Parathyroid adenoma (tissue), 2 donors: ENCODE data around the gene DPYSL4.

ENCODE experiments used
- H2AFZ ChIP-seq: fragments of 300-600 bp; sonication (generic); one replicate; pipeline ENCODE4 v1.7.0; 2017; ENCODE audit warnings: antibody characterized with exemption, mild to moderate bottlenecking
- H3K27ac ChIP-seq: fragments of 300-600 bp; sonication (generic); one replicate; pipeline ENCODE4 v1.7.0; 2017
- H3K27me3 ChIP-seq: fragments of 300-600 bp; sonication (generic); one replicate; pipeline ENCODE4 v1.7.0; 2017; ENCODE audit warnings: low read length; ENCODE audit not compliant: control insufficient read depth, insufficient read depth
- H3K36me3 ChIP-seq: fragments of 300-600 bp; sonication (generic); one replicate; pipeline ENCODE4 v1.7.0; 2017; ENCODE audit warnings: low read length; ENCODE audit not compliant: control insufficient read depth, insufficient read depth
- H3K4me1 ChIP-seq: fragments of 300-600 bp; sonication (generic); one replicate; pipeline ENCODE4 v1.7.0; 2017; ENCODE audit warnings: control low read depth
- H3K4me2 ChIP-seq: fragments of 300-600 bp; sonication (generic); one replicate; pipeline ENCODE4 v1.7.0; 2017; ENCODE audit warnings: low read length
- H3K4me3 ChIP-seq: fragments of 300-600 bp; sonication (generic); one replicate; pipeline ENCODE4 v1.7.0; 2017; ENCODE audit warnings: low read depth, low read length
- H3K79me2 ChIP-seq: fragments of 300-600 bp; sonication (generic); one replicate; pipeline ENCODE4 v1.7.0; 2017; ENCODE audit warnings: control low read depth
- H3K9ac ChIP-seq: fragments of 300-600 bp; sonication (generic); one replicate; pipeline ENCODE4 v1.7.0; 2017; ENCODE audit warnings: mild to moderate bottlenecking
- H3K9me3 ChIP-seq: fragments of 300-600 bp; sonication (generic); one replicate; pipeline ENCODE4 v1.7.0; 2017; ENCODE audit warnings: low read length; ENCODE audit not compliant: control insufficient read depth
- CTCF ChIP-seq: fragments of 300-600 bp; sonication (generic); IDR thresholded peaks from one replicate; pipeline ENCODE4 v1.7.0; 2017; ENCODE audit warnings: antibody characterized with exemption, mild to moderate bottlenecking
- donor health status: primary hyperparathyroidism.

DPYSL4 gene

GRCh38 chr10:132194726-132195125 lies 8.0 kb downstream of the DPYSL4 start:
- no peaks in the 10 kb centered on the region for H3K36me3 ChIP-seq

GRCh38 chr10:132195366-132196075 lies 8.8 kb downstream of the DPYSL4 start:
- Histone ChIP-seq H3K79me2 (no peaks in the 10 kb centered on the region), H3K27me3 (no peaks in the 10 kb centered on the region), H3K4me1 (no peaks in the 10 kb centered on the region), H3K27ac (no peak overlapping the region), H3K4me3 (no peak overlapping the region), H2AFZ (no peak overlapping the region), H3K9me3 (no peaks in the 10 kb centered on the region), H3K9ac (no peak overlapping the region), H3K36me3 (no peaks in the 10 kb centered on the region), H3K4me2 (no peak overlapping the region)
- no peak for TF ChIP-seq CTCF

More at GRCh38 chr10:132194726-132195125, 8.0 kb downstream of the DPYSL4 start:
- H2AFZ ChIP-seq, result no peak overlapping the region
- H3K79me2 ChIP-seq, result no peaks in the 10 kb centered on the region
- H3K4me3 ChIP-seq, result no peak overlapping the region
- H3K4me2 ChIP-seq, result no peak overlapping the region
- no peak overlapping the region for H3K27ac ChIP-seq
- H3K9me3 ChIP-seq, result no peaks in the 10 kb centered on the region
- no peaks in the 10 kb centered on the region for H3K4me1 ChIP-seq
- no peak for TF ChIP-seq CTCF
- H3K9ac ChIP-seq, result no peak overlapping the region
- H3K27me3 ChIP-seq, result no peaks in the 10 kb centered on the region

GRCh38 chr10:132196178-132197113 lies 9.7 kb downstream of the DPYSL4 start:
- Histone ChIP-seq H3K9ac (no peak overlapping the region), H3K4me1 (no peaks in the 10 kb centered on the region), H3K36me3 (no peaks in the 10 kb centered on the region), H3K27me3 (no peaks in the 10 kb centered on the region), H2AFZ (no peak overlapping the region), H3K4me2 (no peak overlapping the region), H3K27ac (no peak overlapping the region), H3K79me2 (no peaks in the 10 kb centered on the region), H3K4me3 (no peak overlapping the region), H3K9me3 (no peaks in the 10 kb centered on the region)
- TF ChIP-seq CTCF, result no peak

- no peak overlapping the region for H3K27ac ChIP-seq
- no peaks in the 10 kb centered on the region for H3K4me1 ChIP-seq
- H3K36me3 ChIP-seq, result no peaks in the 10 kb centered on the region
- H3K27me3 ChIP-seq, result no peaks in the 10 kb centered on the region
- H3K9ac ChIP-seq, result no peak overlapping the region
- no peaks in the 10 kb centered on the region for H3K9me3 ChIP-seq
- no peaks in the 10 kb centered on the region for H3K79me2 ChIP-seq
- no peak overlapping the region for H3K4me2 ChIP-seq
- H2AFZ ChIP-seq, result no peak overlapping the region
- H3K4me3 ChIP-seq, result no peak overlapping the region
- no peak for TF ChIP-seq CTCF
Measured at GRCh38 chr10:132197271-132198067, 10.7 kb downstream of the DPYSL4 start.
